Loucy (cell line): Measurements from ENCODE around the gene PIGW.

Source experiments
- H2AFZ ChIP-seq: fragments of 200-600 bp; sonication (generic); 2 replicates; pipeline ENCODE4 v1.6.0; 2016; ENCODE audit warnings: antibody characterized with exemption, mild to moderate bottlenecking, low read length, moderate library complexity
- H3F3A ChIP-seq: fragments of 200-600 bp; 2 replicates; pipeline ENCODE4 v1.6.0; 2016; ENCODE audit warnings: antibody characterized with exemption, low read depth, mild to moderate bottlenecking
- H3K27me3 ChIP-seq: fragments of 200-600 bp; sonication (generic); 2 replicates; pipeline ENCODE4 v1.6.1; 2014; ENCODE audit warnings: low read length, mild to moderate bottlenecking; ENCODE audit not compliant: insufficient read depth, poor library complexity, severe bottlenecking
- H3K36me3 ChIP-seq: fragments of 200-600 bp; sonication (generic); 2 replicates; pipeline ENCODE4 v1.6.1; 2016; ENCODE audit warnings: low read length; ENCODE audit not compliant: insufficient read depth
- H3K4me1 ChIP-seq: fragments of 200-600 bp; sonication (generic); 2 replicates; pipeline ENCODE4 v1.5.1; 2014; ENCODE audit warnings: low read length, mild to moderate bottlenecking; ENCODE audit not compliant: insufficient read depth, poor library complexity, severe bottlenecking
- H3K4me2 ChIP-seq: fragments of 200-600 bp; sonication (generic); 2 replicates; pipeline ENCODE4 v1.6.0; 2014; ENCODE audit warnings: antibody characterized with exemption, low read length, low read depth, mild to moderate bottlenecking; ENCODE audit not compliant: poor library complexity, severe bottlenecking
- H3K4me3 ChIP-seq: fragments of 200-600 bp; sonication (generic); 2 replicates; pipeline ENCODE4 v1.5.1; 2014; ENCODE audit warnings: low read length, mild to moderate bottlenecking, mixed read lengths; ENCODE audit not compliant: poor library complexity, severe bottlenecking
- H3K79me2 ChIP-seq: fragments of 200-600 bp; sonication (generic); 2 replicates; pipeline ENCODE4 v1.6.1; 2014; ENCODE audit warnings: low read length; ENCODE audit not compliant: insufficient read depth
- H3K9ac ChIP-seq: fragments of 200-600 bp; sonication (generic); 2 replicates; pipeline ENCODE4 v1.6.0; 2014; ENCODE audit warnings: mild to moderate bottlenecking, low read depth, low read length, moderate library complexity; ENCODE audit not compliant: poor library complexity, severe bottlenecking
- H3K9me2 ChIP-seq: fragments of 200-600 bp; sonication (generic); replicated peaks from 2 replicates; pipeline ENCODE4 v1.6.1; 2016; ENCODE audit warnings: low read depth, low read length, mixed read lengths
- H3K9me3 ChIP-seq: fragments of 200-600 bp; sonication (generic); 2 replicates; pipeline ENCODE4 v1.6.1; 2014; ENCODE audit warnings: mild to moderate bottlenecking, antibody characterized with exemption, low read length, low read depth; ENCODE audit not compliant: insufficient read depth
- H4K20me1 ChIP-seq: fragments of 200-600 bp; sonication (generic); 2 replicates; pipeline ENCODE4 v1.6.0; 2014; ENCODE audit warnings: antibody characterized with exemption, low read length, mild to moderate bottlenecking; ENCODE audit not compliant: insufficient read depth, poor library complexity, severe bottlenecking
- CTCF ChIP-seq: fragments of 200-600 bp; sonication (generic); conservative IDR thresholded peaks from 2 replicates; pipeline ENCODE4 v1.5.1; 2014; ENCODE audit warnings: mild to moderate bottlenecking, antibody characterized with exemption, low read length
- EZH2phosphoT487 ChIP-seq: fragments of 200-600 bp; IDR thresholded peaks from 2 replicates; pipeline ENCODE4 v1.6.1; 2018; ENCODE audit warnings: antibody characterized with exemption, mild to moderate bottlenecking, moderate library complexity, borderline replicate concordance

PIGW gene

GRCh38 chr17:36498560-36499300, 36.1 kb upstream of the PIGW start:
- no peaks in the 10 kb centered on the region for H4K20me1 ChIP-seq
- H2AFZ ChIP-seq = no peak overlapping the region
- no peak overlapping the region for H3K9ac ChIP-seq
- no peaks in the 10 kb centered on the region for H3K9me3 ChIP-seq
- H3F3A ChIP-seq = no peaks in the 10 kb centered on the region; the same call in 1 of the 2 replicates
- H3K79me2 ChIP-seq = no peaks in the 10 kb centered on the region
- peaks cover 85% of the 10 kb centered on the region; the same call in 1 of the 2 replicates for H3K36me3 ChIP-seq
- H3K27me3 ChIP-seq = no peaks in the 10 kb centered on the region
- no peak overlapping the region for H3K4me2 ChIP-seq
- TF ChIP-seq EZH2phosphoT487 (no peak), CTCF (no peak)
- no peak overlapping the region for H3K4me3 ChIP-seq
- no peaks in the 10 kb centered on the region for H3K4me1 ChIP-seq
- no peaks in the 10 kb centered on the region for H3K9me2 ChIP-seq

GRCh38 chr17:36500745-36501225, 34.0 kb upstream of the PIGW start:
- H3K79me2 ChIP-seq = no peaks in the 10 kb centered on the region
- H3K36me3 ChIP-seq = peaks cover 82% of the 10 kb centered on the region; the same call in 1 of the 2 replicates
- no peaks in the 10 kb centered on the region for H3K9me2 ChIP-seq
- no peaks in the 10 kb centered on the region for H3K9me3 ChIP-seq
- H3F3A ChIP-seq = no peaks in the 10 kb centered on the region
- H3K4me2 ChIP-seq = no peak overlapping the region
- no peaks in the 10 kb centered on the region for H4K20me1 ChIP-seq
- TF ChIP-seq CTCF (no peak), EZH2phosphoT487 (no peak)
- no peak overlapping the region for H3K9ac ChIP-seq
- no peak overlapping the region for H3K4me3 ChIP-seq
- no peaks in the 10 kb centered on the region for H3K27me3 ChIP-seq
- H2AFZ ChIP-seq = no peak overlapping the region
- no peaks in the 10 kb centered on the region for H3K4me1 ChIP-seq

GRCh38 chr17:36501351-36501750, 33.4 kb upstream of the PIGW start:
- H3K9ac ChIP-seq = no peak overlapping the region
- no peaks in the 10 kb centered on the region for H4K20me1 ChIP-seq
- no peak overlapping the region for H3K4me2 ChIP-seq
- H3K4me1 ChIP-seq = no peaks in the 10 kb centered on the region
- no peaks in the 10 kb centered on the region for H3K79me2 ChIP-seq
- TF ChIP-seq CTCF = no peak
- TF ChIP-seq EZH2phosphoT487 = no peak
- no peaks in the 10 kb centered on the region for H3K27me3 ChIP-seq
- H3F3A ChIP-seq = no peaks in the 10 kb centered on the region
- no peaks in the 10 kb centered on the region for H3K9me3 ChIP-seq
- H3K9me2 ChIP-seq = no peaks in the 10 kb centered on the region
- no peak overlapping the region for H3K4me3 ChIP-seq
- H3K36me3 ChIP-seq = peaks cover 80% of the 10 kb centered on the region; the same call in 1 of the 2 replicates
- H2AFZ ChIP-seq = no peak overlapping the region
